Measurements from ENCODE around the gene TRAK1.
"Not testable (repeated sequence)": the region's sequence is repeated elsewhere in the genome, so short reads cannot be mapped to it uniquely, and the experiment has no call there.

The TRAK1 gene

GRCh38 chr3:42097566-42097946, 6.4 kb downstream of the TRAK1 start:
- no peak for DNase-seq (ENCODE audit: low spot score)

GRCh38 chr3:42098171-42098570, 7.0 kb downstream of the TRAK1 start:
- DNase-seq (ENCODE audit: low spot score): no peak

GRCh38 chr3:42099020-42099765, 8.0 kb downstream of the TRAK1 start:
- DNase-seq (ENCODE audit: low spot score): no peak

- no peak for DNase-seq (ENCODE audit: low spot score)
These were observed 9.9 kb downstream of the TRAK1 start for GRCh38 chr3:42101048-42101447.

- no peak for DNase-seq (ENCODE audit: low spot score)
These were observed 10.3 kb downstream of the TRAK1 start for GRCh38 chr3:42101481-42101880.

GRCh38 chr3:42102571-42102970, 11.4 kb downstream of the TRAK1 start:
- DNase-seq (ENCODE audit: low spot score): no peak

GRCh38 chr3:42103921-42104665, 12.9 kb downstream of the TRAK1 start:
- DNase-seq (ENCODE audit: low spot score): not testable (repeated sequence)

- not testable (repeated sequence) for DNase-seq (ENCODE audit: low spot score)
These were observed 14.8 kb downstream of the TRAK1 start for GRCh38 chr3:42105994-42106393.

- no peak for DNase-seq (ENCODE audit: low spot score)
These were observed 15.5 kb downstream of the TRAK1 start for GRCh38 chr3:42106646-42107045.

GRCh38 chr3:42110631-42111030, 19.5 kb downstream of the TRAK1 start:
- DNase-seq (ENCODE audit: low spot score): no peak

GRCh38 chr3:42114130-42114725, 23.1 kb downstream of the TRAK1 start:
- peak; percentile 34 for DNase-seq (ENCODE audit: low spot score)

- DNase-seq (ENCODE audit: low spot score): no peak
These were observed 24.1 kb downstream of the TRAK1 start for GRCh38 chr3:42115215-42115614.

- no peak for DNase-seq (ENCODE audit: low spot score)
These were observed 24.8 kb downstream of the TRAK1 start for GRCh38 chr3:42115946-42116345.

GRCh38 chr3:42116466-42116865, 25.3 kb downstream of the TRAK1 start:
- DNase-seq (ENCODE audit: low spot score): no peak

GRCh38 chr3:42117175-42118008, 26.2 kb downstream of the TRAK1 start:
- DNase-seq (ENCODE audit: low spot score): no peak

GRCh38 chr3:42118762-42119361, 27.7 kb downstream of the TRAK1 start:
- DNase-seq (ENCODE audit: low spot score): peak; percentile 51

GRCh38 chr3:42119561-42120355, 28.6 kb downstream of the TRAK1 start:
- no peak for DNase-seq (ENCODE audit: low spot score)

GRCh38 chr3:42120866-42121265, 29.7 kb downstream of the TRAK1 start:
- no peak for DNase-seq (ENCODE audit: low spot score)

GRCh38 chr3:42122261-42123011, 31.3 kb downstream of the TRAK1 start:
- DNase-seq (ENCODE audit: low spot score): no peak

GRCh38 chr3:42123012-42123581, 31.9 kb downstream of the TRAK1 start:
- DNase-seq (ENCODE audit: low spot score): no peak

Data from NAMALWA (cell line).